Measurements from ENCODE around the gene XYLT1. TPM values are rescaled to one million over a fixed set of nuclear protein-coding genes. Genes with fewer than 3 reads are reported as not detected.

XYLT1 gene
- total RNA-seq, 1 experiment from 2014 or later, result 12.5 TPM

- POLR2A ChIA-PET, result no interaction called here
- peaks cover 2% of the 10 kb centered on the region; the same call in 1 of the 2 replicates for H3K4me1 ChIP-seq
- TF ChIP-seq CTCF (IDR thresholded peaks at IDR 0.05; ENCODE audit: insufficient read depth in 1 of 2, low read depth in 1 of 2, low read length in 1 of 2, severe bottlenecking in 1 of 2, unreplicated experiment in 1 of 2), result no peak
- H3K36me3 ChIP-seq (ENCODE audit: control insufficient read depth, insufficient read depth, low read length), result no peaks in the 10 kb centered on the region
- Mint-ChIP-seq H3K9me3 (ENCODE audit: unreplicated experiment) (no peaks in the 10 kb centered on the region), H3K27ac (ENCODE audit: unreplicated experiment) (peak overlapping the region; percentile 39), H3K36me3 (ENCODE audit: insufficient read depth, unreplicated experiment) (no peaks in the 10 kb centered on the region), H3K27me3 (ENCODE audit: insufficient read depth, unreplicated experiment) (no peaks in the 10 kb centered on the region), H3K4me1 (ENCODE audit: low read depth, unreplicated experiment) (peaks cover 7% of the 10 kb centered on the region), H3K4me3 (ENCODE audit: unreplicated experiment) (no peak overlapping the region)
- no TSS peak for BruUV-seq (replicated peaks)
- H3K4me3 ChIP-seq (ENCODE audit: low read depth, low read length), result no peak overlapping the region
- no peak for DNase-seq
- no peaks in the 10 kb centered on the region for H3K9me3 ChIP-seq
- intact Hi-C loops (cut with micrococcal nuclease; ENCODE audit: unreplicated experiment), result no loop called here
- no peaks in the 10 kb centered on the region for H3K27me3 ChIP-seq (replicated peaks; ENCODE audit: control insufficient read depth, insufficient read depth, low read length)
- CTCF ChIA-PET, result no interaction called here
Measured at GRCh38 chr16:17296431-17296830, 174.3 kb downstream of the XYLT1 start.

- ChIA-PET POLR2A (no interaction called here), CTCF (no interaction called here)
- Mint-ChIP-seq H3K27me3 (ENCODE audit: insufficient read depth, unreplicated experiment) (no peaks in the 10 kb centered on the region), H3K4me1 (ENCODE audit: low read depth, unreplicated experiment) (peaks cover 7% of the 10 kb centered on the region), H3K9me3 (ENCODE audit: unreplicated experiment) (no peaks in the 10 kb centered on the region), H3K4me3 (ENCODE audit: unreplicated experiment) (no peak overlapping the region), H3K36me3 (ENCODE audit: insufficient read depth, unreplicated experiment) (no peaks in the 10 kb centered on the region), H3K27ac (ENCODE audit: unreplicated experiment) (peak overlapping the region; percentile 39)
- no peaks in the 10 kb centered on the region for H3K9me3 ChIP-seq
- intact Hi-C loops (cut with micrococcal nuclease; ENCODE audit: unreplicated experiment), result no loop called here
- no TSS peak for BruUV-seq (replicated peaks)
- H3K4me1 ChIP-seq, result no peaks in the 10 kb centered on the region
- no peaks in the 10 kb centered on the region for H3K27me3 ChIP-seq (replicated peaks; ENCODE audit: control insufficient read depth, insufficient read depth, low read length)
- DNase-seq, result no peak
- H3K4me3 ChIP-seq (ENCODE audit: low read depth, low read length), result no peak overlapping the region
- H3K36me3 ChIP-seq (ENCODE audit: control insufficient read depth, insufficient read depth, low read length), result no peaks in the 10 kb centered on the region; the same call in 1 of the 2 replicates
- TF ChIP-seq CTCF (IDR thresholded peaks at IDR 0.05; ENCODE audit: insufficient read depth in 1 of 2, low read depth in 1 of 2, low read length in 1 of 2, severe bottlenecking in 1 of 2, unreplicated experiment in 1 of 2), result no peak
Measured at GRCh38 chr16:17295948-17296347, 174.8 kb downstream of the XYLT1 start.

GRCh38 chr16:17294856-17295255 is 175.9 kb downstream of the XYLT1 start:
- H3K4me1 Mint-ChIP-seq (ENCODE audit: low read depth, unreplicated experiment), result peaks cover 4% of the 10 kb centered on the region
- H3K9me3 ChIP-seq, result no peaks in the 10 kb centered on the region
- H3K27me3 Mint-ChIP-seq (ENCODE audit: insufficient read depth, unreplicated experiment), result no peaks in the 10 kb centered on the region
- DNase-seq, result no peak
- POLR2A ChIA-PET, result no interaction called here
- CTCF ChIA-PET, result no interaction called here
- BruUV-seq (replicated peaks), result no TSS peak
- H3K27me3 ChIP-seq (replicated peaks; ENCODE audit: control insufficient read depth, insufficient read depth, low read length), result no peaks in the 10 kb centered on the region
- intact Hi-C loops (cut with micrococcal nuclease; ENCODE audit: unreplicated experiment), result no loop called here
- no peak for TF ChIP-seq CTCF (IDR thresholded peaks at IDR 0.05; ENCODE audit: insufficient read depth in 1 of 2, low read depth in 1 of 2, low read length in 1 of 2, severe bottlenecking in 1 of 2, unreplicated experiment in 1 of 2)
- no peak overlapping the region for H3K4me3 Mint-ChIP-seq (ENCODE audit: unreplicated experiment)
- no peak overlapping the region for H3K27ac Mint-ChIP-seq (ENCODE audit: unreplicated experiment)
- no peaks in the 10 kb centered on the region for H3K36me3 Mint-ChIP-seq (ENCODE audit: insufficient read depth, unreplicated experiment)
- no peaks in the 10 kb centered on the region for H3K4me1 ChIP-seq
- no peaks in the 10 kb centered on the region for H3K9me3 Mint-ChIP-seq (ENCODE audit: unreplicated experiment)
- no peaks in the 10 kb centered on the region; the same call in 1 of the 2 replicates for H3K36me3 ChIP-seq (ENCODE audit: control insufficient read depth, insufficient read depth, low read length)
- no peak overlapping the region for H3K4me3 ChIP-seq (ENCODE audit: low read depth, low read length)
